H1 (cell line): ENCODE results near the gene C19orf12. TPM values are rescaled to one million over a fixed set of nuclear protein-coding genes. Genes with fewer than 3 reads are reported as not detected.

Experiments used
- CTCF ChIA-PET: fragments of 300-600 bp; sonication (Branson Sonifier 250); formaldehyde crosslinking; loops from one replicate; lab custom pipeline; 2021; ENCODE audit not compliant: partially characterized antibody; lab: Charles Lee
- POLR2A ChIA-PET: fragments of 300-600 bp; sonication (Branson Sonifier 250); formaldehyde crosslinking; loops from one replicate; lab custom pipeline; 2021; ENCODE audit warnings: inconsistent platforms; ENCODE audit not compliant: partially characterized antibody; lab: Charles Lee
- DNase-seq, 2 experiments: peaks; one replicate each; pipeline versions ENCODE4 v3.0.0 to v3.0.0-alpha.2; 2010 to 2022; ENCODE audit warnings: low spot score in 2 of 2, low read depth in 1 of 2, mixed read lengths in 1 of 2
- FAIRE-seq: peaks from 2 replicates; lab custom pipeline; 2011; peaks lifted over from hg19 to GRCh38; lab: Jason Lieb, UNC
- H2AFZ ChIP-seq: 2 replicates; pipeline ENCODE4 v1.8.1; 2012; ENCODE audit warnings: low read length, inconsistent platforms
- H2AK5ac ChIP-seq: 2 replicates; pipeline ENCODE4 v1.6.1; 2013; ENCODE audit warnings: low read depth, low read length
- H2BK120ac ChIP-seq: replicated peaks from 2 replicates; pipeline ENCODE3; 2013; ENCODE audit warnings: low read depth, low read length, inconsistent platforms
- H2BK12ac ChIP-seq: 2 replicates; pipeline ENCODE4 v1.6.1; 2013; ENCODE audit warnings: low read depth, low read length
- H2BK15ac ChIP-seq: 2 replicates; pipeline ENCODE4 v1.6.1; 2013; ENCODE audit warnings: low read length
- H2BK20ac ChIP-seq: 2 replicates; pipeline ENCODE4 v1.6.1; 2013; ENCODE audit warnings: low read length
- H2BK5ac ChIP-seq: 2 replicates; pipeline ENCODE4 v1.6.1; 2013; ENCODE audit warnings: low read depth, low read length
- H3K14ac ChIP-seq: 2 replicates; pipeline ENCODE4 v1.6.1; 2013; ENCODE audit warnings: inconsistent platforms; ENCODE audit not compliant: insufficient read length
- H3K18ac ChIP-seq: 2 replicates; pipeline ENCODE4 v1.6.1; 2013; ENCODE audit warnings: low read length; ENCODE audit errors: extremely low read depth
- H3K23ac ChIP-seq: 2 replicates; pipeline ENCODE4 v1.6.1; 2013; ENCODE audit warnings: inconsistent platforms; ENCODE audit not compliant: insufficient read length
- H3K23me2 ChIP-seq: 2 replicates; pipeline ENCODE4 v1.6.1; 2013; ENCODE audit warnings: low read depth, low read length
- H3K27ac ChIP-seq: 2 replicates; pipeline ENCODE4 v1.6.1; 2011; ENCODE audit warnings: low read depth, low read length, inconsistent platforms
- H3K27me3 ChIP-seq, 4 experiments: replicated peaks in 1 of 4; 1 replicate in 1 of 4; 2 replicates in 3 of 4; pipeline versions ENCODE4 v1.6.1 to v1.8.1; 2011 to 2013; ENCODE audit warnings: low read length in 3 of 4, mild to moderate bottlenecking in 3 of 4, inconsistent platforms in 2 of 4, mixed read lengths in 2 of 4, moderate library complexity in 1 of 4; ENCODE audit not compliant: control insufficient read depth in 3 of 4, insufficient read depth in 3 of 4; ENCODE audit errors: extremely low read depth in 1 of 4
- H3K36me3 ChIP-seq, 4 experiments: 2 replicates each; pipeline versions ENCODE4 v1.6.1 to v1.8.1; 2011 to 2013; ENCODE audit warnings: mild to moderate bottlenecking in 4 of 4, low read length in 3 of 4, moderate library complexity in 2 of 4, control low read depth in 1 of 4, inconsistent platforms in 1 of 4; ENCODE audit not compliant: insufficient read depth in 4 of 4, control insufficient read depth in 2 of 4
- H3K4ac ChIP-seq: replicated peaks from 2 replicates; pipeline ENCODE3; 2013; ENCODE audit warnings: low read length, low read depth, mixed read lengths, inconsistent platforms; ENCODE audit not compliant: insufficient read length
- H3K4me1 ChIP-seq, 4 experiments: replicated peaks in 1 of 4; 1 replicate in 1 of 4; 2 replicates in 3 of 4; pipeline versions ENCODE4 v1.6.1 to v1.8.1; 2011 to 2013; ENCODE audit warnings: low read length in 3 of 4, inconsistent platforms in 2 of 4, mixed read lengths in 1 of 4; ENCODE audit not compliant: insufficient read depth in 4 of 4, control insufficient read depth in 3 of 4
- H3K4me2 ChIP-seq, 2 experiments: 2 replicates each; pipeline versions ENCODE4 v1.6.1 to v1.8.1; 2011 to 2013; ENCODE audit warnings: low read depth in 2 of 2, low read length in 2 of 2, control low read depth in 1 of 2, inconsistent platforms in 1 of 2, mild to moderate bottlenecking in 1 of 2; ENCODE audit not compliant: insufficient read depth in 1 of 2
- H3K4me3 ChIP-seq, 4 experiments: fragments of 200-600, 300-600 bp in 1 of 4; sonication (generic), shearing (Covaris generic), sonication (Bioruptor Twin) in 1 of 4; 2 replicates each; pipeline versions ENCODE4 v1.5.1 to v1.8.1; 2011 to 2016; ENCODE audit warnings: low read length in 4 of 4, low read depth in 3 of 4, control low read depth in 2 of 4, inconsistent platforms in 2 of 4, mild to moderate bottlenecking in 2 of 4, mixed read lengths in 1 of 4, moderate library complexity in 1 of 4; ENCODE audit not compliant: insufficient read depth in 2 of 4; ENCODE audit errors: extremely low read depth in 1 of 4
- H3K56ac ChIP-seq: replicated peaks from 2 replicates; pipeline ENCODE3; 2013; ENCODE audit warnings: low read depth, mild to moderate bottlenecking, mixed read lengths, low read length, inconsistent platforms; ENCODE audit not compliant: insufficient read length
- H3K79me1 ChIP-seq: 2 replicates; pipeline ENCODE4 v1.6.1; 2013; ENCODE audit warnings: low read depth, low read length, control low read depth
- H3K79me2 ChIP-seq, 2 experiments: 2 replicates each; pipeline versions ENCODE4 v1.6.1 to v1.8.1; 2012 to 2013; ENCODE audit warnings: low read length in 2 of 2, mild to moderate bottlenecking in 2 of 2, inconsistent platforms in 1 of 2; ENCODE audit not compliant: insufficient read depth in 2 of 2, control insufficient read depth in 1 of 2
- H3K9ac ChIP-seq, 4 experiments: replicated peaks in 1 of 4; 1 replicate in 1 of 4; 2 replicates in 3 of 4; pipeline versions ENCODE4 v1.6.1 to v1.8.1; 2011 to 2013; ENCODE audit warnings: low read depth in 3 of 4, low read length in 3 of 4, control low read depth in 2 of 4, mild to moderate bottlenecking in 2 of 4, moderate library complexity in 2 of 4, inconsistent platforms in 1 of 4; ENCODE audit errors: extremely low read depth in 1 of 4
- H3K9me3 ChIP-seq, 2 experiments: 2 replicates each; pipeline versions ENCODE4 v1.6.1 to v1.8.1; 2012 to 2013; ENCODE audit warnings: mild to moderate bottlenecking in 2 of 2, moderate library complexity in 2 of 2, control low read depth in 1 of 2, inconsistent platforms in 1 of 2, low read depth in 1 of 2, low read length in 1 of 2, mixed read lengths in 1 of 2; ENCODE audit not compliant: insufficient read depth in 2 of 2
- H4K20me1 ChIP-seq, 2 experiments: replicated peaks in 1 of 2; 2 replicates each; pipeline versions ENCODE3 to v1.8.1; 2011 to 2013; ENCODE audit warnings: inconsistent platforms in 2 of 2, low read length in 2 of 2, mild to moderate bottlenecking in 1 of 2; ENCODE audit not compliant: insufficient read depth in 2 of 2, control insufficient read depth in 1 of 2
- H4K5ac ChIP-seq: 2 replicates; pipeline ENCODE4 v1.6.1; 2013; ENCODE audit warnings: low read length, low read depth, mixed read lengths, inconsistent platforms; ENCODE audit not compliant: insufficient read length
- H4K8ac ChIP-seq: 2 replicates; pipeline ENCODE4 v1.8.0; 2013; ENCODE audit warnings: mild to moderate bottlenecking, moderate library complexity, low read length, inconsistent platforms; ENCODE audit not compliant: insufficient read depth; ENCODE audit errors: extremely low read depth
- H4K91ac ChIP-seq: replicated peaks from 2 replicates; pipeline ENCODE3; 2013; ENCODE audit warnings: low read length, mixed read lengths, inconsistent platforms; ENCODE audit not compliant: insufficient read length
- RAD21 ChIP-seq, 2 experiments: IDR thresholded peaks in 1 of 2; conservative IDR thresholded peaks in 1 of 2; 2 replicates each; pipeline ENCODE4 v1.6.1; 2011; ENCODE audit warnings: low read depth in 2 of 2, low read length in 2 of 2, improper control_type of control experiment in 1 of 2, inconsistent platforms in 1 of 2, mild to moderate bottlenecking in 1 of 2, moderate library complexity in 1 of 2
- TBP ChIP-seq: IDR thresholded peaks from 2 replicates; pipeline ENCODE4 v1.6.1; 2011; ENCODE audit warnings: low read depth, low read length, improper control_type of control experiment
- WGBS, 2 experiments: shearing (Covaris generic) in 1 of 2; methylation state at CpG; one replicate each; pipeline versions ENCODE4 v1.1.6 to v1.1.7; 2013 to 2015; ENCODE audit warnings: low lambda C conversion rate in 2 of 2, mixed read lengths in 2 of 2, inconsistent platforms in 1 of 2, low coverage in 1 of 2, missing lambda C conversion rate in 1 of 2; ENCODE audit not compliant: insufficient replicate concordance in 2 of 2, insufficient coverage in 1 of 2, insufficient read length in 1 of 2; ENCODE audit errors: extremely low coverage in 1 of 2, missing lambda C conversion rate in 1 of 2; 5-methylcytosine and 5-hydroxymethylcytosine counted together
- polyA plus RNA-seq, 7 experiments: library from polyadenylated mRNA; depleted of rRNA in 3 of 7; stranded (reverse) in 5 of 7; unstranded in 2 of 7; fragments of >200 nt in 5 of 7; fragments of 200-250 nt in 2 of 7; gene quantifications; 1 replicate in 5 of 7; 2 replicates in 1 of 7; 4 replicates in 1 of 7; pipeline versions ENCODE4 v1.2.1 to v1.2.3, GENCODE V29; 2011 to 2013; ENCODE audit warnings: missing spikeins in 2 of 7, mixed read lengths in 2 of 7
- total RNA-seq: library from RNA; stranded (reverse); fragmentation: NEBNext Ultra II Directional; extraction: Animal tissue kit (Norgen Biotek cat#: 25700); gene quantifications from 2 replicates; pipeline ENCODE4 v1.2.1, GENCODE V29; 2021

Gene C19orf12
- total and polyA plus RNA-seq, 2 of the 8 experiments (the other 6 are each of a cell fraction or from before 2014, with no cell fraction given): 10.7 to 11.9 TPM

- H3K18ac ChIP-seq: no peak overlapping the region; the same call in 1 of the 2 replicates
- H2BK15ac ChIP-seq: peak overlapping the region; percentile 98; the same call in 1 of the 2 replicates
- 0 out of 2 replicates have a peak overlapping the region, but pooled peaks have one; percentile 32 for H2AK5ac ChIP-seq
- H2BK5ac ChIP-seq: peak overlapping the region; percentile 49; the same call in 1 of the 2 replicates
- peaks cover 0 to 4% of the 10 kb centered on the region in 2 experiments for H4K20me1 ChIP-seq
- ChIA-PET POLR2A (interaction anchor here (1.0 to 3.0 kb wide), 3 partner anchors 9 to 58 kb away, joined by 3 to 13 read pairs (median 6); no protein-coding TSS in a partner anchor), CTCF (interaction anchor here (0.6 to 5.3 kb wide), 13 partner anchors 10 to 1036 kb away, joined by 3 to 79 read pairs (median 5); partner anchors contain the start of gene POP4)
- 85% methylated on average over 7 of the region's 7 CpGs; no CpG with 5 or more reads in 1 of the 2 experiments for WGBS, 2 experiments
- H3K79me2 ChIP-seq: peaks cover 0 to 39% of the 10 kb centered on the region in 2 experiments; a peak in 1 of 4 replicates
- no peak overlapping the region for H2BK20ac ChIP-seq
- peaks cover 0 to 10% (median 1%) of the 10 kb centered on the region in 4 experiments; a peak in 4 of 7 replicates for H3K27me3 ChIP-seq
- H3K4me1 ChIP-seq: peaks cover 0 to 21% (median 18%) of the 10 kb centered on the region in 4 experiments; a peak in 6 of 7 replicates
- FAIRE-seq (no peak), DNase-seq (no peak)
- H3K56ac ChIP-seq: no peak overlapping the region
- H2AFZ ChIP-seq: no peak overlapping the region
- peaks cover 13% of the 10 kb centered on the region for H3K23me2 ChIP-seq
- no peak overlapping the region for H3K14ac ChIP-seq
- H4K91ac ChIP-seq: peak overlapping the region; percentile 80
- H3K79me1 ChIP-seq: peaks cover 16% of the 10 kb centered on the region
- no peak overlapping the region for H3K4ac ChIP-seq
- H3K36me3 ChIP-seq: no peaks in the 10 kb centered on the region
- H3K9me3 ChIP-seq: no peaks in the 10 kb centered on the region
- no peak overlapping the region for H2BK120ac ChIP-seq
- TF ChIP-seq RAD21 (IDR thresholded peaks at IDR 0.05 in 1 of 2, conservative IDR thresholded peaks at IDR 0.05 in 1 of 2; ENCODE audit: low read depth in 2 of 2, low read length in 2 of 2) (no peak), TBP (no peak)
- H4K8ac ChIP-seq: no peak overlapping the region
- no peak overlapping the region for H3K9ac ChIP-seq
- no peak overlapping the region for H3K27ac ChIP-seq
- H3K4me2 ChIP-seq: peak overlapping the region in 1 of 2 experiments; percentile 98; a peak in 2 of 4 replicates
- no peak overlapping the region for H4K5ac ChIP-seq
- H3K4me3 ChIP-seq: no peak overlapping the region
- no peak overlapping the region for H3K23ac ChIP-seq
- H2BK12ac ChIP-seq: peak overlapping the region; percentile 60; the same call in 1 of the 2 replicates
These were observed 47.1 kb downstream of the C19orf12 start for GRCh38 chr19:29667901-29668341.
